Omental fat pad (tissue), 4 donors: ENCODE measurements around the gene TBC1D10B. TPM values are rescaled to one million over a fixed set of nuclear protein-coding genes. Genes with fewer than 3 reads are reported as not detected.
A peak's percentile ranks its signal among the peaks of the same experiment; 100 is the strongest.

ENCODE experiments used
- ATAC-seq: fragments of 150-250 bp; one replicate; pipeline ENCODE4 v1.9.1; 2016; ENCODE audit warnings: mild to moderate bottlenecking, moderate library complexity; ENCODE audit not compliant: low FRiP score
- DNase-seq: peaks from one replicate; pipeline ENCODE4 v3.0.0-alpha.2; 2019; ENCODE audit warnings: low spot score
- total RNA-seq, 4 donors: library from RNA; depleted of rRNA; stranded (reverse); fragments of >200 nt; gene quantifications; one replicate each; pipeline ENCODE4 v1.1.0, GENCODE V29; 2016
- TF ChIP-seq, protein P1 (sequence below), 3 donors: fragments of 450-650 bp; IDR thresholded peaks; one replicate each; pipeline ENCODE4 v1.5.1; 2016 to 2017; ENCODE audit warnings: antibody characterized with exemption in 3 of 3, mild to moderate bottlenecking in 3 of 3, moderate library complexity in 2 of 3

The TBC1D10B gene
- total RNA-seq, 4 donors from 2014 or later, result 19.0 to 28.6 (median 26.7) TPM

DNA sequence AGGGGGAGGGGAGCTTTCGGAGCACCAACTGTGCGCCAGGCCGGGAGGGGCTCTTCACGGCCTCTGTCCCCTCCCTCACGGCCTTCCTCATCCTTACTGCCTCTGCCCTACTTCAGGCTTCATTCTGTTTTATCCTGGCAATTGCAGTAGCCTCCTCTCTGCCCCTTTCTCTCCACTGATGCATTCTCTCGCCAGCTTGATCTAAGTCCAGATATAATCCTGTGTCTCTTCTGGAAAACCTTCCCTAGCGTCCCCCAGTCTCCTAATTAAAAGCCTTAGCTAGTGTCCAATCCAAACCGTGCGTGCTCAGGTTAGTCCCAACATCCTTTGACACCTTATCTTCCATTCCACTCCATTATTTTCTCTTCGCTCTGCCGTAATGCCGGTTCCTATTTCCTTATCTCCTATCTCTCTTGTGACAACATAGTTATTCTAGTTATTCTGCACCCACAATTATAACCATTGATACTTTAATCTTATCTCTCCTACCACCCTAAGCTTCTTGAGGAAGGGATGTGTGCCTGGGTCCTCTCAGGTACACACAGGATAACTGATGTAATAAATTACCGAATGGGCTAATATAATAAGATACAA is 25.8 kb upstream of the TBC1D10B start:
- no peak for ATAC-seq
- TF ChIP-seq, protein P1, sequence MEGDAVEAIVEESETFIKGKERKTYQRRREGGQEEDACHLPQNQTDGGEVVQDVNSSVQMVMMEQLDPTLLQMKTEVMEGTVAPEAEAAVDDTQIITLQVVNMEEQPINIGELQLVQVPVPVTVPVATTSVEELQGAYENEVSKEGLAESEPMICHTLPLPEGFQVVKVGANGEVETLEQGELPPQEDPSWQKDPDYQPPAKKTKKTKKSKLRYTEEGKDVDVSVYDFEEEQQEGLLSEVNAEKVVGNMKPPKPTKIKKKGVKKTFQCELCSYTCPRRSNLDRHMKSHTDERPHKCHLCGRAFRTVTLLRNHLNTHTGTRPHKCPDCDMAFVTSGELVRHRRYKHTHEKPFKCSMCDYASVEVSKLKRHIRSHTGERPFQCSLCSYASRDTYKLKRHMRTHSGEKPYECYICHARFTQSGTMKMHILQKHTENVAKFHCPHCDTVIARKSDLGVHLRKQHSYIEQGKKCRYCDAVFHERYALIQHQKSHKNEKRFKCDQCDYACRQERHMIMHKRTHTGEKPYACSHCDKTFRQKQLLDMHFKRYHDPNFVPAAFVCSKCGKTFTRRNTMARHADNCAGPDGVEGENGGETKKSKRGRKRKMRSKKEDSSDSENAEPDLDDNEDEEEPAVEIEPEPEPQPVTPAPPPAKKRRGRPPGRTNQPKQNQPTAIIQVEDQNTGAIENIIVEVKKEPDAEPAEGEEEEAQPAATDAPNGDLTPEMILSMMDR (IDR thresholded peaks at IDR 0.05), result no peak

DNA sequence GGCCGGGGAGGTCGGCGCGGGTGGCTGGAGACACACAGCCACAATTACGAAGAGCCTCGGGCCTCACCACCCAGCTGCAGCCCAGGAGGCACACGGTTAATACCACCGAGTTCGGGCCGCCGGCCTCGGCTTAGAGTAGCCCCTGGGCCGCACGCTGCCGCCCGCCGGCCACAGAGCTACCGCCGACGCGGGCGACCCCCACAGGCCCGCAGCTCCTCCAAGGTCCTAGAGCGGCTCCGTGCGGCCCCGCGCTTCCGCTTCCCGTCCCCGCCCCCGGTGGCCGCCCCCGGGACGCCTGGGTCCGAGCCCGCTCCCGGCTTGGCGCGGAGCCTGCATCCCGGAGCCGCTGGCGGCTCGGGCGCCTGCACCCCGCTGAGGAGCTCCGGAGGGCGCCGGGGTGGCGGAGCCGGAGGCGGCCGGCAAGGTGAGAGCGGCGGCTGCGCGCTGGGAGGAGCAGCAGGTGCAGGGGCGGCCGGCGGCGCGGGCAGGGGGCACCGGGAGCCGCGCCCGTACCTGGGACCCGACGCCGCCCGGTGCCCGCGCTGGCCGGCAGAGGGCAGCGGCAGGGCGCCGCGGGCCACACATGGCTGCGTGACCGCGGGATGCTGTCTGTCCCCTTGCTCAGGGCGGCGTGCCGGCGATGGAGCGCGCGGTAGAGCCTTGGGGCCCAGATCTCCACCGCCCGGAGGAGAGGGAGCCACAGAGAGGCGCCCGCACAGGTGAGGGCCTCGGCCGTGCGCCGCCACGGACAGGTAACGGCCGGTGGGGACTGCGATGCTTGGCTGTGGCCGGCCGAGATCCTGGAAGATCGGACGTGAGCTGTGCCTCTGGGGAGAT is 25.1 kb upstream of the TBC1D10B start, which contains the start of gene ZNF48:
TSS of gene ZNF48 (plus strand) at position 266 of the 837 bp plus-strand sequence. CDS start at position 641, 375 bp downstream.
- TF ChIP-seq, protein P1 (IDR thresholded peaks at IDR 0.05), result no peak
- ATAC-seq (peak; percentile 97), DNase-seq (no peak)

More for the DNA sequence above, 25.8 kb upstream of the TBC1D10B start:
- no peak for DNase-seq

DNA sequence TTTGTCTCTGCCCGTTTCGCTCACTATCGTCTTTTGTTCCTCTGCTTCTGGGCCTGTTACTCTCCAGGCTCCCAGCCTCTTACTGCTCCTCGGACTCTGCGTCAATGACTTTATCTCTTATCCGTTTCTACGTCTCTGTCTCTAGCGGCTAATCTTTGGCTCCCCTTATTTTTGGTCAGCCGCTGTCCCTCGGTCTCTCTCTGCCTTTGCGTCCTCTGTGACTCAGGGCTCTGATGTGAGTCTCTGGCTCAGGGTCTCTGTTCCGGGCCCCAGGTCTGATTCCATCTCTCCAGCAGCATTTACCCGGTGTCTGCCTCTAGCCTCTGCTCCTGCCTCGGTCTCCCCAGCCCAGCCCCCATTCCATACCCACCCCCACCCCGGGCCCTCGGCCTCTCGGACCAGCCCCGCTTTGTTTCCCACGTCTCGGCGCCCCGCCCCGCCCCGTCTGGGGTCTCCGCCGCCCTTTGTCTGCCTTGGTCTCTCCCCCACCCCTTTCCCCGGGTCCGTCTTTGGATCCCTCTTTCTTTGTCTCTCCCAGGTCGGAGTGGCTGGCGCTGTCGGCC is 24.4 kb upstream of the TBC1D10B start:
- DNase-seq (no peak), ATAC-seq (peak; percentile 55)
- TF ChIP-seq, protein P1 (IDR thresholded peaks at IDR 0.05), result no peak

DNA sequence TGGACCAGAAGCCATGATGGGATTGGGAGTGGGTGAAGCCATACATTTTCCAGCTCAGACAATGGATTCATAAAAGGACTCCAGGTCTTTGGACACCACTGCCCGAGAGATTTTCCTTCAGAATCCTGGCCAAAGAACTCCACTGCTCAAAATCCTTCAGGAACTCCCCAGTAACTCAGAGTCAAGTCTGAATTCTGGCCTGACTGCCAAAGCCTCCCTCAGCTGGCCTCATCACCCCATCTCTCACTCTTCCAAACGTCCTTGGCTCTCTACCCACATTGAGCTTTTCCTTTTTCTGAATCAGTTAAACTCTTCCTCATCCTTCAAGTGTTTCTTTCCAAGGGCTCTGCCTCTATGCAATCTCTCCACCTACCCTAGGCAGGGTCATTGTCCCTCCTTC is 13.2 kb upstream of the TBC1D10B start:
- ATAC-seq (no peak), DNase-seq (no peak)
- TF ChIP-seq, protein P1 (IDR thresholded peaks at IDR 0.05), result no peak

DNA sequence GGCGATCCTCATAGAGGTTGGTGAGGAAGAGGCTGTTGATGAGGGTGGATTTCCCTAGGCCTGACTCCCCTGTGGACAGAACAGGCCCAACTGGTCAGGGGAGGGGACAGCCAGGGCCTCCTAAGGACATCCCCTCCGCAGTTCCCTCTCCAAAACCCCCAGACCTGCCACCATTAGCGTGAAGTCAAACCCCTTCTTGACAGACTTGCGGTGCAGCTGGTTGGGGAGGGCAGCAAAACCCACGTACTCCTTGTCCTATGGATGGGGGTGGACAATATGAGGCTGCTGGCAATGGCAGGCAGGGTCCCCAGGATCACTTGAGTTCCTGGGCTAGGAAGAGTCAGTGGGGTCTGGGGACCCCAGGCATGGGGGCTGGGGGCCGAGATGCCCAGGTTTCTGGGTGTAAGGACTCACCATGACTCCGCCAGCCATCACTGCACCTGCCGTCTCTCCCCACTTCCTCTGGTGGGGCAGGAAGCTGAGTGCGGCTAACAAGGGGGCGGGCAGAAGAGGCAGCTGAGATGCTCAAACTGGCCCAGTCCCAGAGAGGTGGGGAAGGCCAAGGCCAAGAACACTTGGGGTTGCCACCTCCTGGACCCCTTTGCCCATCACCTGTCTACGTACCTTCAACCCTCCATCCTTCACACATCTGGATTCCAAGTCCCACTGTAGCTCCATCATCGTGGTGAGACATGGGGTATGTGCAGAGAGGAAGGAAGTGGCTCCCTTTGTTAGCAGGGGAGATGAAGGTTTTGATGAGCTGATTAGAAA is 12.0 kb upstream of the TBC1D10B start, which contains the start of gene SEPTIN1:
TSS of gene SEPTIN1 (minus strand) at position 451 of the 771 bp plus-strand sequence. CDS start at position 432, 19 bp downstream.
- TF ChIP-seq, protein P1 (IDR thresholded peaks at IDR 0.05), result no peak
- DNase-seq, result no peak
- ATAC-seq, result no peak

DNA sequence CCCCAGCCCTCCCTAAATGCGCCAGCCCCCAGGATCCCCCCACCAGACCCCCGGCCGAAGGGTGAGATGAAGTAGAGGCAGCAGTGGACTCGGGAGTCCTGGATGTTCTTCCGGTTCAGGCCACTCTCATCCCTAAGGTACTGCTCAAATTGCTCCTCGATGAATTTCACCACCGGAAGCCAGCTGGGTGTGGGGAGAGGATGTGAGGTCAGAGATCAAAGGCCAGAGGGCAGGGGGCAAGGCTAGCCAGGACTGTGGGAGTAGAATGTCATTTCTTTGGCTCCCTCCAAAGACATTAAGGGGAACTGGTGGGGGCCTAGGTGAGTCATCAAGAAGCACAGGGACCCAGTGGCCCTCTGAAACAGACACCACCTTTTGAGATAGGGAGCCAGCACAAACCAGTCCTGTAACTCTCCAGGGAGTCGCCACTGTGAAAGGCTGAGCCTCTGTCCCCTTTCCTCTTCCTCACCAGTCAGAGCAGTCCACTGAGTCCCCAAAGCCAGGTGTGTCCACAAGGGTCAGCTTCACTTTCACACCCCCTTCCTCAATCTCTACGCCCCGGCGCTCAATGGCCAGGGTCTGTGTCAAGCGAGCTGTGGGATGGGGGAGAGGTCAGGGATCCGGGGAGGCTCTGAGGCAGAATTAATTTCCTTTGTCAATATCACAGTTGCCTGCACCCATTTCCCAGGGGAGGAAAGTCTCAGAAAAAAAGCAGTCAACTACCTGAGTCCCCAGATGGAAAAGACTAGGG is 11.2 kb upstream of the TBC1D10B start:
- DNase-seq, result no peak
- ATAC-seq, result no peak
- TF ChIP-seq, protein P1 (IDR thresholded peaks at IDR 0.05), result no peak
